HEK293 (cell line): Measurements from ENCODE around the gene SUSD6.

Source experiments
- CTCF ChIA-PET: fragments of 350-600 bp; formaldehyde crosslinking; extraction: SDS; loops from one replicate; lab custom pipeline; 2021; ENCODE audit warnings: antibody characterized with exemption; lab: Yijun Ruan, JAX
- POLR2A ChIA-PET: fragments of 300-600 bp; formaldehyde crosslinking; extraction: SDS; loops from one replicate; lab custom pipeline; 2020; ENCODE audit warnings: antibody characterized with exemption, inconsistent platforms; lab: Yijun Ruan, JAX
- H3K27ac ChIP-seq: fragments of 200-500 bp; sonication (Bioruptor generic); 2 replicates; pipeline ENCODE4 v1.5.1; 2014; ENCODE audit warnings: low read depth, low read length, control low read depth, inconsistent platforms; ENCODE audit errors: extremely low read depth
- H3K36me3 ChIP-seq, 2 experiments: fragments of 200-500 bp in 1 of 2; sonication (Bioruptor generic) in 1 of 2; 1 replicate in 1 of 2; 2 replicates in 1 of 2; pipeline ENCODE4 v1.5.1; 2014 to 2017; ENCODE audit warnings: inconsistent platforms in 2 of 2, low read length in 2 of 2; ENCODE audit not compliant: control insufficient read depth in 2 of 2, insufficient read depth in 1 of 2
- H3K4me1 ChIP-seq: fragments of 200-500 bp; sonication (Bioruptor generic); 2 replicates; pipeline ENCODE4 v1.5.1; 2014; ENCODE audit warnings: mild to moderate bottlenecking, low read length, inconsistent platforms; ENCODE audit not compliant: control insufficient read depth, insufficient read depth
- H3K4me3 ChIP-seq: 2 replicates; pipeline ENCODE4 v1.5.1; 2011; ENCODE audit warnings: low read depth, mild to moderate bottlenecking, control low read depth, low read length, moderate library complexity
- H3K9me3 ChIP-seq: fragments of 200-500 bp; sonication (Bioruptor generic); 2 replicates; pipeline ENCODE4 v1.5.1; 2014; ENCODE audit warnings: low read depth, low read length, inconsistent platforms; ENCODE audit not compliant: control insufficient read depth, insufficient read depth
- EGR2 ChIP-seq: fragments of 450-650 bp; formaldehyde crosslinking; IDR thresholded peaks from 2 replicates; pipeline ENCODE4 v1.5.1; 2016; ENCODE audit warnings: low read depth, missing biosample characterization, missing genetic modification characterization
- GLIS1 ChIP-seq: fragments of 450-650 bp; formaldehyde crosslinking; IDR thresholded peaks from 2 replicates; pipeline ENCODE4 v1.5.1; 2016; ENCODE audit warnings: missing biosample characterization, missing genetic modification characterization
- SP3 ChIP-seq: fragments of 450-650 bp; formaldehyde crosslinking; IDR thresholded peaks from 2 replicates; pipeline ENCODE4 v1.5.1; 2016; ENCODE audit warnings: missing biosample characterization, missing genetic modification characterization
- ZBTB49 ChIP-seq: fragments of 450-650 bp; formaldehyde crosslinking; IDR thresholded peaks from 2 replicates; pipeline ENCODE4 v1.5.1; 2016; ENCODE audit warnings: missing biosample characterization, missing genetic modification characterization, low read depth
- ZFHX2 ChIP-seq: fragments of 450-650 bp; formaldehyde crosslinking; conservative IDR thresholded peaks from 2 replicates; pipeline ENCODE4 v1.5.1; 2016; ENCODE audit warnings: missing biosample characterization, missing genetic modification characterization
- ZIC2 ChIP-seq: fragments of 450-650 bp; formaldehyde crosslinking; IDR thresholded peaks from 2 replicates; pipeline ENCODE4 v1.5.1; 2016; ENCODE audit warnings: missing biosample characterization, missing genetic modification characterization
- ZNF132 ChIP-seq: fragments of 450-650 bp; formaldehyde crosslinking; IDR thresholded peaks from 2 replicates; pipeline ENCODE4 v1.5.1; 2017; ENCODE audit warnings: missing biosample characterization, missing genetic modification characterization, borderline replicate concordance
- ZNF133 ChIP-seq: fragments of 450-650 bp; formaldehyde crosslinking; IDR thresholded peaks from 2 replicates; pipeline ENCODE4 v1.5.1; 2016; ENCODE audit warnings: missing biosample characterization, missing genetic modification characterization
- ZNF777 ChIP-seq: fragments of 450-650 bp; formaldehyde crosslinking; IDR thresholded peaks from 2 replicates; pipeline ENCODE4 v1.5.1; 2017; ENCODE audit warnings: missing biosample characterization, missing genetic modification characterization, borderline replicate concordance
- TF ChIP-seq, protein P1 (sequence below): IDR thresholded peaks from 2 replicates; pipeline ENCODE4 v1.6.1; 2011; ENCODE audit warnings: mild to moderate bottlenecking, low read depth, low read length, borderline replicate concordance
- TF ChIP-seq, protein P2 (sequence below): fragments of 450-650 bp; formaldehyde crosslinking; IDR thresholded peaks from 2 replicates; pipeline ENCODE4 v1.5.1; 2016; ENCODE audit warnings: missing biosample characterization, missing genetic modification characterization

The SUSD6 gene

GRCh38 chr14:69635981-69636639, 24.7 kb downstream of the SUSD6 start:
- H3K9me3 ChIP-seq = no peaks in the 10 kb centered on the region
- no peaks in the 10 kb centered on the region for H3K36me3 ChIP-seq
- no peak overlapping the region for H3K4me3 ChIP-seq
- TF ChIP-seq EGR2 (tag by site-specific recombination) (peak; percentile 25; the same call in 1 of the 2 replicates), ZBTB49 (tag by site-specific recombination) (no peak), ZNF133 (no peak), ZNF777 (tag by site-specific recombination) (no peak), ZFHX2 (tag by site-specific recombination) (peak; percentile 51; the same call in 1 of the 2 replicates)
- TF ChIP-seq, protein P1, sequence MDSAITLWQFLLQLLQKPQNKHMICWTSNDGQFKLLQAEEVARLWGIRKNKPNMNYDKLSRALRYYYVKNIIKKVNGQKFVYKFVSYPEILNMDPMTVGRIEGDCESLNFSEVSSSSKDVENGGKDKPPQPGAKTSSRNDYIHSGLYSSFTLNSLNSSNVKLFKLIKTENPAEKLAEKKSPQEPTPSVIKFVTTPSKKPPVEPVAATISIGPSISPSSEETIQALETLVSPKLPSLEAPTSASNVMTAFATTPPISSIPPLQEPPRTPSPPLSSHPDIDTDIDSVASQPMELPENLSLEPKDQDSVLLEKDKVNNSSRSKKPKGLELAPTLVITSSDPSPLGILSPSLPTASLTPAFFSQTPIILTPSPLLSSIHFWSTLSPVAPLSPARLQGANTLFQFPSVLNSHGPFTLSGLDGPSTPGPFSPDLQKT = no peak
- POLR2A ChIA-PET = interaction anchor here (0.6 kb wide), 1 partner anchor 10 kb away, joined by 5 read pairs; no protein-coding TSS in a partner anchor
- no peaks in the 10 kb centered on the region; the same call in 1 of the 2 replicates for H3K4me1 ChIP-seq
- CTCF ChIA-PET = interaction anchor here (0.6 to 0.7 kb wide), 3 partner anchors 22 to 190 kb away, joined by 3 to 4 read pairs (median 3); no protein-coding TSS in a partner anchor
- no peak overlapping the region for H3K27ac ChIP-seq

GRCh38 chr14:69636718-69637480, 25.5 kb downstream of the SUSD6 start:
- Histone ChIP-seq H3K9me3 (no peaks in the 10 kb centered on the region), H3K36me3 (no peaks in the 10 kb centered on the region), H3K4me3 (no peak overlapping the region), H3K27ac (no peak overlapping the region), H3K4me1 (no peaks in the 10 kb centered on the region; the same call in 1 of the 2 replicates)
- ChIA-PET POLR2A (interaction anchor here (0.6 kb wide), 1 partner anchor 9 kb away, joined by 5 read pairs; no protein-coding TSS in a partner anchor), CTCF (interaction anchor here (0.7 kb wide), 2 partner anchors 21 to 28 kb away, joined by 3 to 4 read pairs; no protein-coding TSS in a partner anchor)
- no peak for TF ChIP-seq SP3 (tag by site-specific recombination)
- TF ChIP-seq, protein P2, sequence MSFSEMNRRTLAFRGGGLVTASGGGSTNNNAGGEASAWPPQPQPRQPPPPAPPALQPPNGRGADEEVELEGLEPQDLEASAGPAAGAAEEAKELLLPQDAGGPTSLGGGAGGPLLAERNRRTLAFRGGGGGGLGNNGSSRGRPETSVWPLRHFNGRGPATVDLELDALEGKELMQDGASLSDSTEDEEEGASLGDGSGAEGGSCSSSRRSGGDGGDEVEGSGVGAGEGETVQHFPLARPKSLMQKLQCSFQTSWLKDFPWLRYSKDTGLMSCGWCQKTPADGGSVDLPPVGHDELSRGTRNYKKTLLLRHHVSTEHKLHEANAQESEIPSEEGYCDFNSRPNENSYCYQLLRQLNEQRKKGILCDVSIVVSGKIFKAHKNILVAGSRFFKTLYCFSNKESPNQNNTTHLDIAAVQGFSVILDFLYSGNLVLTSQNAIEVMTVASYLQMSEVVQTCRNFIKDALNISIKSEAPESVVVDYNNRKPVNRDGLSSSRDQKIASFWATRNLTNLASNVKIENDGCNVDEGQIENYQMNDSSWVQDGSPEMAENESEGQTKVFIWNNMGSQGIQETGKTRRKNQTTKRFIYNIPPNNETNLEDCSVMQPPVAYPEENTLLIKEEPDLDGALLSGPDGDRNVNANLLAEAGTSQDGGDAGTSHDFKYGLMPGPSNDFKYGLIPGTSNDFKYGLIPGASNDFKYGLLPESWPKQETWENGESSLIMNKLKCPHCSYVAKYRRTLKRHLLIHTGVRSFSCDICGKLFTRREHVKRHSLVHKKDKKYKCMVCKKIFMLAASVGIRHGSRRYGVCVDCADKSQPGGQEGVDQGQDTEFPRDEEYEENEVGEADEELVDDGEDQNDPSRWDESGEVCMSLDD (tag by site-specific recombination) = no peak

DNA sequence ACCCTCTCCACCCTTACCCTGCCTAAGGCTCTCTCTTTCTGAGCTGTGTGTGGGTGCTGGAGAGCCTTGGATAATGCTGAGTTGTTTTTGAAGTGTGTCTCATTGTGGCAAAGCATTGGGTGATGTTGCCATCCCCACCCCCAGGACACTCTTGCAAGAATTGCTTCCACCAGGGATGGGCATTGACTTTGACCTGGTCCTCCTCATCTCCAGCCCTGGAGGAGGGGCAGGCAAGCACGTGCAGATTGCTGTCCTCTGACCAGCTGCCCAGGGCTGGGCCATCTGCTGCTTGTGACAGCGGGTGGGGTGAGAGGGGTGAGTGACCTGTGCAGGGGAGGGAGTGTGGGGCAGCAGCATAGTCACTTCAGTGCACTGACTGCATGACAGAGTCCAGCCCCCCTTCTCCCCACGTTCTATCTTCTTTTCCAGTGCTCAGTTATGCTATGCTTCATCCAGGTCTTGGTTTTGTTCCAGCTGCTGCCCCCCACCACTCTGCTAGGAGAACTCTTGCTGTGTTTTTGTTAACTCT, 26.2 kb downstream of the SUSD6 start:
- Histone ChIP-seq H3K4me3 (no peak overlapping the region), H3K9me3 (no peaks in the 10 kb centered on the region), H3K4me1 (no peaks in the 10 kb centered on the region; the same call in 1 of the 2 replicates), H3K27ac (no peak overlapping the region), H3K36me3 (no peaks in the 10 kb centered on the region)
- ChIA-PET CTCF (interaction anchor here (0.6 kb wide), 1 partner anchor 163 kb away, joined by 4 read pairs; no protein-coding TSS in a partner anchor), POLR2A (no interaction called here)
- TF ChIP-seq ZNF132 (tag by site-specific recombination) (no peak), GLIS1 (tag by site-specific recombination) (0 out of 2 replicates have a peak, but pooled peaks have one; percentile 18), ZIC2 (tag by site-specific recombination) (peak; percentile 44; the same call in 1 of the 2 replicates), ZFHX2 (tag by site-specific recombination) (0 out of 2 replicates have a peak, but pooled peaks have one; percentile 19)
